OCI-LY3 (cell line): ENCODE measurements around the gene SLC44A1.

Experiments used
- H2AFZ ChIP-seq: fragments of 200-600, 300-600 bp; shearing (Covaris generic); 2 replicates; pipeline ENCODE4 v1.6.0; 2014; ENCODE audit warnings: antibody characterized with exemption, low read depth, low read length
- H3K27ac ChIP-seq: fragments of 200-600, 300-600 bp; sonication (generic); 2 replicates; pipeline ENCODE4 v1.5.1; 2014; ENCODE audit warnings: mild to moderate bottlenecking, low read length, moderate library complexity, mixed read lengths
- H3K27me3 ChIP-seq: fragments of 200-600, 300-600 bp; sonication (generic); 2 replicates; pipeline ENCODE4 v1.6.1; 2014; ENCODE audit warnings: low read depth, low read length, mixed read lengths
- H3K36me3 ChIP-seq: fragments of 200-600, 300-600 bp; sonication (generic); replicated peaks from 2 replicates; pipeline ENCODE3; 2014; ENCODE audit warnings: low read depth, low read length, mixed read lengths
- H3K4me1 ChIP-seq: fragments of 300-600, 200-600 bp; sonication (generic); 2 replicates; pipeline ENCODE4 v1.6.1; 2014; ENCODE audit warnings: low read length, mixed read lengths
- H3K4me2 ChIP-seq: fragments of 200-600, 300-600 bp; sonication (generic); 2 replicates; pipeline ENCODE4 v1.6.1; 2014; ENCODE audit warnings: low read length, mixed read lengths
- H3K4me3 ChIP-seq: fragments of 300-600, 200-600 bp; sonication (generic); 2 replicates; pipeline ENCODE4 v1.5.1; 2014; ENCODE audit warnings: antibody characterized with exemption, mild to moderate bottlenecking, low read length, moderate library complexity
- H3K79me2 ChIP-seq: fragments of 300-600, 200-600 bp; shearing (Covaris generic); 2 replicates; pipeline ENCODE4 v1.6.1; 2014; ENCODE audit warnings: mild to moderate bottlenecking, low read length, mixed read lengths
- H3K9ac ChIP-seq: fragments of 300-600, 200-600 bp; shearing (Covaris generic); 2 replicates; pipeline ENCODE4 v1.6.0; 2014; ENCODE audit warnings: mild to moderate bottlenecking, low read length, moderate library complexity
- H3K9me3 ChIP-seq: fragments of 200-600, 300-600 bp; shearing (Covaris generic); 2 replicates; pipeline ENCODE4 v1.6.1; 2014; ENCODE audit warnings: low read length, mixed read lengths; ENCODE audit not compliant: insufficient read depth
- H4K20me1 ChIP-seq: fragments of 200-600, 300-600 bp; sonication (generic); 2 replicates; pipeline ENCODE4 v1.6.1; 2016; ENCODE audit warnings: low read length, mixed read lengths; ENCODE audit not compliant: insufficient read depth
- CTCF ChIP-seq: fragments of 200-600, 300-600 bp; sonication (generic); IDR thresholded peaks from 2 replicates; pipeline ENCODE4 v1.5.1; 2014; ENCODE audit warnings: antibody characterized with exemption, low read length, low read depth
- EZH2phosphoT487 ChIP-seq: fragments of 200-600 bp; shearing (Covaris generic); IDR thresholded peaks from 2 replicates; pipeline ENCODE4 v1.6.1; 2018; ENCODE audit warnings: antibody characterized with exemption, mixed run types, low read depth

Gene SLC44A1

GRCh38 chr9:105419816-105420597 lies 175.6 kb downstream of the SLC44A1 start:
- H3K4me3 ChIP-seq: no peak overlapping the region
- no peaks in the 10 kb centered on the region for H4K20me1 ChIP-seq
- no peaks in the 10 kb centered on the region for H3K79me2 ChIP-seq
- no peak overlapping the region for H3K27ac ChIP-seq
- TF ChIP-seq CTCF (no peak), EZH2phosphoT487 (no peak)
- H3K36me3 ChIP-seq: no peaks in the 10 kb centered on the region
- H3K4me2 ChIP-seq: no peak overlapping the region
- H3K9ac ChIP-seq: no peak overlapping the region
- H3K4me1 ChIP-seq: peaks cover 24% of the 10 kb centered on the region
- H3K9me3 ChIP-seq: no peaks in the 10 kb centered on the region
- no peaks in the 10 kb centered on the region for H3K27me3 ChIP-seq
- H2AFZ ChIP-seq: no peak overlapping the region

- H3K36me3 ChIP-seq: no peaks in the 10 kb centered on the region
- no peaks in the 10 kb centered on the region for H3K27me3 ChIP-seq
- no peak overlapping the region for H3K4me3 ChIP-seq
- H3K27ac ChIP-seq: no peak overlapping the region
- peaks cover 19% of the 10 kb centered on the region for H3K4me1 ChIP-seq
- no peak for TF ChIP-seq EZH2phosphoT487
- TF ChIP-seq CTCF: no peak
- H4K20me1 ChIP-seq: no peaks in the 10 kb centered on the region
- no peak overlapping the region for H2AFZ ChIP-seq
- H3K4me2 ChIP-seq: no peak overlapping the region
- no peaks in the 10 kb centered on the region for H3K9me3 ChIP-seq
- H3K79me2 ChIP-seq: no peaks in the 10 kb centered on the region
- no peak overlapping the region for H3K9ac ChIP-seq
Observed at GRCh38 chr9:105421154-105421553, 176.7 kb downstream of the SLC44A1 start.

GRCh38 chr9:105421864-105422263 lies 177.4 kb downstream of the SLC44A1 start:
- no peaks in the 10 kb centered on the region for H3K79me2 ChIP-seq
- H3K36me3 ChIP-seq: no peaks in the 10 kb centered on the region
- H3K9me3 ChIP-seq: no peaks in the 10 kb centered on the region
- H3K4me1 ChIP-seq: peaks cover 12% of the 10 kb centered on the region
- no peak overlapping the region for H3K4me2 ChIP-seq
- H3K9ac ChIP-seq: no peak overlapping the region
- H2AFZ ChIP-seq: no peak overlapping the region
- TF ChIP-seq CTCF (no peak), EZH2phosphoT487 (no peak)
- H3K27me3 ChIP-seq: no peaks in the 10 kb centered on the region
- H3K27ac ChIP-seq: no peak overlapping the region
- no peak overlapping the region for H3K4me3 ChIP-seq
- no peaks in the 10 kb centered on the region for H4K20me1 ChIP-seq

GRCh38 chr9:105425816-105426433 lies 181.5 kb downstream of the SLC44A1 start:
- Histone ChIP-seq H3K27ac (no peak overlapping the region), H3K36me3 (no peaks in the 10 kb centered on the region), H4K20me1 (no peaks in the 10 kb centered on the region), H3K4me2 (peak overlapping the region; percentile 43), H2AFZ (peak overlapping the region; percentile 52; the same call in 1 of the 2 replicates), H3K9ac (no peak overlapping the region), H3K27me3 (no peaks in the 10 kb centered on the region), H3K9me3 (no peaks in the 10 kb centered on the region), H3K79me2 (no peaks in the 10 kb centered on the region), H3K4me3 (peak overlapping the region; percentile 23; the same call in 1 of the 2 replicates), H3K4me1 (peaks cover 5% of the 10 kb centered on the region)
- TF ChIP-seq CTCF (peak; percentile 72), EZH2phosphoT487 (no peak)
